22Rv1 (cell line): ENCODE measurements around the gene B2M.

Source experiments
- ZFX ChIP-seq: fragments of 450-650 bp; IDR thresholded peaks from 2 replicates; pipeline ENCODE4 v1.6.1; 2017; ENCODE audit warnings: antibody characterized with exemption, borderline replicate concordance
- TF ChIP-seq, protein P1 (sequence below): fragments of 450-650 bp; IDR thresholded peaks from 2 replicates; pipeline ENCODE4 v1.5.1; 2017; ENCODE audit warnings: mild to moderate bottlenecking

DNA sequence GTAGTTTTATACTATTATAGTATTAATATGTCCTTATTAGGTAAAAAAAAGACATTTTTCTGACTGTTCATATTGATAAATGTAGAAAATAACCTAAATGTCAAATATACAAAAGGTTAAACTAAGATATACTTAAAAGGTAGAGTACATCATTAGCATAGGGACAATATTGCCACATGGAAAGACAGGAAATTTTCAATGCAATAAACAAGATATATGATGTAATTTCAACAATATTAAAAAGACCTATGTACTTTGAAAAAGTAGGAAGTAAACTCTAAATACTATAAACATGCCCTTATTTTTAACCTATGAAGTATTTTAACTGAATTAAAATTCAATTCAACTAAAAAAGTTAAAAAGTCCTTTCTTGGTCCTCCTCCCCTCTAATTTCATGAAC is 49.7 kb upstream of the B2M start:
- TF ChIP-seq, protein P1, sequence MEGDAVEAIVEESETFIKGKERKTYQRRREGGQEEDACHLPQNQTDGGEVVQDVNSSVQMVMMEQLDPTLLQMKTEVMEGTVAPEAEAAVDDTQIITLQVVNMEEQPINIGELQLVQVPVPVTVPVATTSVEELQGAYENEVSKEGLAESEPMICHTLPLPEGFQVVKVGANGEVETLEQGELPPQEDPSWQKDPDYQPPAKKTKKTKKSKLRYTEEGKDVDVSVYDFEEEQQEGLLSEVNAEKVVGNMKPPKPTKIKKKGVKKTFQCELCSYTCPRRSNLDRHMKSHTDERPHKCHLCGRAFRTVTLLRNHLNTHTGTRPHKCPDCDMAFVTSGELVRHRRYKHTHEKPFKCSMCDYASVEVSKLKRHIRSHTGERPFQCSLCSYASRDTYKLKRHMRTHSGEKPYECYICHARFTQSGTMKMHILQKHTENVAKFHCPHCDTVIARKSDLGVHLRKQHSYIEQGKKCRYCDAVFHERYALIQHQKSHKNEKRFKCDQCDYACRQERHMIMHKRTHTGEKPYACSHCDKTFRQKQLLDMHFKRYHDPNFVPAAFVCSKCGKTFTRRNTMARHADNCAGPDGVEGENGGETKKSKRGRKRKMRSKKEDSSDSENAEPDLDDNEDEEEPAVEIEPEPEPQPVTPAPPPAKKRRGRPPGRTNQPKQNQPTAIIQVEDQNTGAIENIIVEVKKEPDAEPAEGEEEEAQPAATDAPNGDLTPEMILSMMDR = no peak
- no peak for TF ChIP-seq ZFX
